HCT116 (cell line): ENCODE results near the gene TLN1. TPM values are rescaled to one million over a fixed set of nuclear protein-coding genes. Genes with fewer than 3 reads are reported as not detected.

Experiments
- ATAC-seq: fragments of 200-7000 bp; cut with Tn5 transposase; 2 replicates; pipeline ENCODE4 v1.9.1; 2020; ENCODE audit warnings: mild to moderate bottlenecking, moderate library complexity
- BruUV-seq: library from RNA; stranded (reverse); fragments of 400-500 nt; replicated peaks from 2 replicates; lab custom pipeline; 2021; lab: Mats Ljungman, UMichigan
- CTCF ChIA-PET: fragments of 300-600 bp; sonication (Branson Sonifier 250); formaldehyde crosslinking; loops from one replicate; lab custom pipeline; 2021; ENCODE audit warnings: antibody characterized with exemption; lab: Charles Lee
- POLR2A ChIA-PET: fragments of 300-600, 350-600 bp; sonication (Branson Sonifier 250); formaldehyde crosslinking; loops from one replicate; lab custom pipeline; 2021; ENCODE audit warnings: antibody characterized with exemption; lab: Charles Lee
- RAD21 ChIA-PET, 2 experiments: fragments of 300-600 bp; sonication (Branson Sonifier 250); formaldehyde crosslinking; loops; one replicate each; lab custom pipeline; 2023; ENCODE audit warnings: low total read pairs in 2 of 2; ENCODE audit not compliant: uncharacterized antibody in 2 of 2, unreplicated experiment in 2 of 2, low non-redundant PET in 1 of 2; lab: Charles Lee
- DNase-seq: peaks from one replicate; pipeline ENCODE4 v3.0.0-alpha.2; 2010; ENCODE audit warnings: low read depth, low spot score
- H2AFZ ChIP-seq: fragments of 200-600 bp; shearing (Covaris generic), sonication (generic); 2 replicates; pipeline ENCODE4 v1.6.1; 2017; ENCODE audit warnings: low read depth, mixed run types, mixed read lengths, antibody characterized with exemption, low read length; ENCODE audit not compliant: poor library complexity, severe bottlenecking
- H3K27ac ChIP-seq: 2 replicates; pipeline ENCODE4 v1.5.1; 2012; ENCODE audit warnings: low read depth, low read length
- H3K27me3 ChIP-seq: fragments of 200-600 bp; sonication (generic); 2 replicates; pipeline ENCODE4 v1.6.1; 2016; ENCODE audit warnings: mixed run types, low read length, mixed read lengths; ENCODE audit not compliant: insufficient read depth
- H3K36me3 ChIP-seq, 2 experiments: fragments of 200-500 bp in 1 of 2; fragments of 200-600 bp in 1 of 2; sonication (Bioruptor generic) in 1 of 2; sonication (generic) in 1 of 2; 2 replicates each; pipeline versions ENCODE4 v1.5.1 to v1.6.1; 2014 to 2016; ENCODE audit warnings: low read length in 2 of 2, inconsistent platforms in 1 of 2, mixed read lengths in 1 of 2, mixed run types in 1 of 2; ENCODE audit not compliant: insufficient read depth in 2 of 2, control insufficient read depth in 1 of 2
- H3K4me1 ChIP-seq, 2 experiments: fragments of 200-600 bp in 1 of 2; sonication (generic) in 1 of 2; 2 replicates each; pipeline versions ENCODE4 v1.5.1 to v1.6.1; 2012 to 2017; ENCODE audit warnings: low read length in 2 of 2, inconsistent platforms in 1 of 2, mild to moderate bottlenecking in 1 of 2, mixed read lengths in 1 of 2, mixed run types in 1 of 2, moderate library complexity in 1 of 2; ENCODE audit not compliant: insufficient read depth in 2 of 2, control insufficient read depth in 1 of 2
- H3K4me2 ChIP-seq: fragments of 200-600 bp; sonication (generic); 2 replicates; pipeline ENCODE4 v1.6.1; 2017; ENCODE audit warnings: mixed run types, low read length, mixed read lengths
- H3K4me3 ChIP-seq, 2 experiments: fragments of 200-600 bp in 1 of 2; sonication (generic) in 1 of 2; replicated peaks in 1 of 2; 2 replicates each; pipeline ENCODE4 v1.5.1; 2011 to 2016; ENCODE audit warnings: low read length in 2 of 2, control low read depth in 1 of 2, low read depth in 1 of 2, mild to moderate bottlenecking in 1 of 2, mixed read lengths in 1 of 2, mixed run types in 1 of 2
- H3K79me2 ChIP-seq: fragments of 200-600 bp; sonication (generic); 2 replicates; pipeline ENCODE4 v1.6.1; 2017; ENCODE audit warnings: mild to moderate bottlenecking, mixed run types, low read length, moderate library complexity, mixed read lengths; ENCODE audit not compliant: insufficient read depth
- H3K9ac ChIP-seq: fragments of 200-600 bp; sonication (generic); 2 replicates; pipeline ENCODE4 v1.6.1; 2016; ENCODE audit warnings: low read length, mixed read lengths
- H3K9me2 ChIP-seq: fragments of 200-600 bp; sonication (generic), shearing (Covaris generic); 2 replicates; pipeline ENCODE4 v1.6.1; 2017; ENCODE audit warnings: mixed run types, mild to moderate bottlenecking, moderate library complexity; ENCODE audit not compliant: insufficient read depth
- H3K9me3 ChIP-seq, 2 experiments: fragments of 200-500 bp in 1 of 2; fragments of 200-600 bp in 1 of 2; sonication (Bioruptor generic) in 1 of 2; sonication (generic) in 1 of 2; 2 replicates each; pipeline ENCODE4 v1.6.1; 2014 to 2017; ENCODE audit warnings: low read length in 2 of 2, mixed read lengths in 2 of 2, inconsistent platforms in 1 of 2, low read depth in 1 of 2, mild to moderate bottlenecking in 1 of 2, mixed run types in 1 of 2, moderate library complexity in 1 of 2; ENCODE audit not compliant: control insufficient read depth in 1 of 2, insufficient read depth in 1 of 2
- H4K20me1 ChIP-seq: fragments of 200-600 bp; sonication (generic), shearing (Covaris generic); 2 replicates; pipeline ENCODE4 v1.6.1; 2017; ENCODE audit warnings: mixed run types, mild to moderate bottlenecking, moderate library complexity; ENCODE audit not compliant: insufficient read depth
- CBX3 ChIP-seq: IDR thresholded peaks from 2 replicates; pipeline ENCODE4 v1.6.1; 2012; ENCODE audit warnings: low read depth
- CEBPB ChIP-seq: IDR thresholded peaks from 2 replicates; pipeline ENCODE4 v1.6.1; 2012; ENCODE audit warnings: low read depth
- CTCF ChIP-seq, 3 experiments: fragments of 200-600 bp in 1 of 3; sonication (generic) in 1 of 3; IDR thresholded peaks in 2 of 3; conservative IDR thresholded peaks in 1 of 3; 2 replicates each; pipeline ENCODE4 v1.5.1; 2012 to 2017; ENCODE audit warnings: low read depth in 2 of 3, low read length in 2 of 3, antibody characterized with exemption in 1 of 3, borderline replicate concordance in 1 of 3, control low read depth in 1 of 3, mild to moderate bottlenecking in 1 of 3, mixed read lengths in 1 of 3, mixed run types in 1 of 3, moderate library complexity in 1 of 3; ENCODE audit not compliant: insufficient read depth in 1 of 3
- ELF1 ChIP-seq: IDR thresholded peaks from 2 replicates; pipeline ENCODE4 v1.6.1; 2012; ENCODE audit warnings: low read depth, borderline replicate concordance
- EZH2 ChIP-seq: fragments of 200-600 bp; sonication (generic); IDR thresholded peaks from 2 replicates; pipeline ENCODE4 v1.6.1; 2017; ENCODE audit warnings: antibody characterized with exemption, mixed run types
- EZH2phosphoT487 ChIP-seq: fragments of 200-600 bp; IDR thresholded peaks from 2 replicates; pipeline ENCODE4 v1.6.1; 2018; ENCODE audit warnings: antibody characterized with exemption, borderline replicate concordance
- JUND ChIP-seq: IDR thresholded peaks from 2 replicates; pipeline ENCODE4 v1.6.1; 2012
- SIN3A ChIP-seq: IDR thresholded peaks from 2 replicates; pipeline ENCODE4 v1.6.1; 2012; ENCODE audit warnings: low read depth
- YY1 ChIP-seq: IDR thresholded peaks from 2 replicates; pipeline ENCODE4 v1.6.1; 2011; ENCODE audit warnings: low read length, low read depth, moderate library complexity, mild to moderate bottlenecking; ENCODE audit not compliant: insufficient replicate concordance; ENCODE audit errors: extremely low read depth
- ZFX ChIP-seq: fragments of 450-650 bp; IDR thresholded peaks from 2 replicates; pipeline ENCODE4 v1.6.1; 2017
- ZNF274 ChIP-seq: fragments of 200-500 bp; sonication (Bioruptor generic); IDR thresholded peaks from 2 replicates; pipeline ENCODE4 v1.6.1; 2014; ENCODE audit warnings: mild to moderate bottlenecking, low read depth, low read length, inconsistent platforms
- intact Hi-C: fragments of 100-400 bp; cut with micrococcal nuclease; formaldehyde crosslinking; loops from 2 replicates; pipeline ENCODE4 v1.10.0; 2022
- total RNA-seq: library from RNA; stranded (reverse); gene quantifications from one replicate; pipeline ENCODE4 v1.2.1, GENCODE V29; 2021; ENCODE audit not compliant: unreplicated experiment
- TF ChIP-seq, protein P1 (sequence below): IDR thresholded peaks from 2 replicates; pipeline ENCODE4 v1.6.1; 2012

Gene TLN1
- total RNA-seq, 1 experiment from 2014 or later: 144 TPM

DNA sequence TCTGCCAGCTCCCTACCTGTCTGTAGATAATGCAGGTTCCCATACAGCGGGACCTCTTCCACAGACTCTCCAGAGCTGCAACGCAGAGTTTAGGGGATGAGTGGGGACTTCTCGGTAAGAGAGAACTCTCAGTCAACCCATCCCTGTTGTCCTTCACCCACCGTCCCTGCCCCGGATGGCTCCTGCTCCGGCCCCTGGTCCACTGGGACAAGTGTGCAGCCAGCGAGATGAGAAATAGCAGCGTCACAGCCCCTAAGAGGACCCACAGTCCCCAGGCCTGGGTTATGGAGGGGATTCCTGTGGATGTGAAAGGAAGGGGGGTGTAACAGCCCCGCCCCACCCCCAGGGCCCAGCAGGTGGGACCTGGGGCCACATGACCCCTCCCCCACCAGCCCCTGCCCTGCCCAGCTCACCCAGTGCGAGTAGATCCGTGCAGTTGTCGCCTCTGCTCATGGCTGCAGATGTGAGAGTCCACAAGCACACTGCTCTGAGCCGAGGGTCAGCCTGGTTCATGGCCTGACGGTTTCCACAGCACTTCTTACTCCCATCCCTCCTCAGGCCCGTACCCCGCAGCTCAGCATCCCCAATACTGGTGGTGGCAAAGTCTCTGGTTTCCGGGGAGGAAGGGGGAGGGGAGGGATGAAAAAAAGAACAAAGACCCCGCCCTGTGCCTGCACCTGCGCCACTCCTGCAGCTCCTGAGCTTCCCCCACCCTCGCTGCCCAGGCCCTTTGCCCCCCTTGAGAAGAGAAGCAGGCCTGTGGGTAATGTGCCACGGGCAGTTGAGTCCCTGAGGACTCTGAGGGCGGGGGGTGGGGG lies 81.4 kb downstream of the TLN1 start, which contains the start of gene SIT1:
SIT1 (minus strand) TSS at position 591 of the 818 bp plus-strand sequence; CDS start at position 513, 78 bp downstream.
- Histone ChIP-seq H4K20me1 (no peaks in the 10 kb centered on the region), H3K4me2 (no peak within 1 kb of the TSS), H3K9ac (no peak within 1 kb of the TSS), H3K9me3 (no peaks in the 10 kb centered on the region), H2AFZ (no peak within 1 kb of the TSS), H3K36me3 (no peaks in the 10 kb centered on the region), H3K4me3 (no peak within 1 kb of the TSS), H3K27me3 (no peaks in the 10 kb centered on the region), H3K9me2 (no peaks in the 10 kb centered on the region), H3K27ac (no peak within 1 kb of the TSS), H3K4me1 (peaks cover 6 to 28% of the 10 kb centered on the region in 2 experiments; a peak in 3 of 4 replicates), H3K79me2 (no peaks in the 10 kb centered on the region)
- ChIA-PET POLR2A (no interaction called here), CTCF (no interaction called here), RAD21 (no interaction called here)
- intact Hi-C loops: loop anchor here (10.0 kb wide), 1 partner anchor 536 kb away; the partner anchor contains the start of gene ATOSB
- no peak for DNase-seq
- no peak for ATAC-seq
- no peak for TF ChIP-seq ELF1
- TF ChIP-seq EZH2phosphoT487: no peak
- no peak for TF ChIP-seq ZNF274
- no peak for TF ChIP-seq CBX3
- no peak for TF ChIP-seq ZFX
- no peak for TF ChIP-seq CEBPB
- TF ChIP-seq, protein P1, sequence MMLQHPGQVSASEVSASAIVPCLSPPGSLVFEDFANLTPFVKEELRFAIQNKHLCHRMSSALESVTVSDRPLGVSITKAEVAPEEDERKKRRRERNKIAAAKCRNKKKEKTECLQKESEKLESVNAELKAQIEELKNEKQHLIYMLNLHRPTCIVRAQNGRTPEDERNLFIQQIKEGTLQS: no peak
- TF ChIP-seq EZH2: no peak
- no peak for TF ChIP-seq CTCF (IDR thresholded peaks at IDR 0.05 in 2 of 3, conservative IDR thresholded peaks at IDR 0.05 in 1 of 3; ENCODE audit: borderline replicate concordance in 1 of 3, insufficient read depth in 1 of 3, low read depth in 2 of 3, low read length in 2 of 3)
- TF ChIP-seq SIN3A: no peak
- TF ChIP-seq YY1: no peak
- TF ChIP-seq JUND: no peak
- BruUV-seq: no TSS peak
